HG03354 (cell line): Measurements from ENCODE around the gene PHF12.
"Not testable (repeated sequence)": the region's sequence is repeated elsewhere in the genome, so short reads cannot be mapped to it uniquely, and the experiment has no call there.

ENCODE experiments used
- ATAC-seq: cut with Tn5 transposase; IDR thresholded peaks from one replicate; pipeline ENCODE4 v1.9.1; 2021; ENCODE audit warnings: mild to moderate bottlenecking; ENCODE audit not compliant: unreplicated experiment, poor library complexity, severe bottlenecking

Gene PHF12

GRCh38 chr17:28908640-28909167 lies 42.6 kb downstream of the PHF12 start:
- ATAC-seq = no peak

- no peak for ATAC-seq
These were observed 43.4 kb downstream of the PHF12 start for GRCh38 chr17:28907709-28908475.

GRCh38 chr17:28906706-28907438 lies 44.4 kb downstream of the PHF12 start:
- ATAC-seq = no peak

- ATAC-seq = no peak
These were observed 45.0 kb downstream of the PHF12 start for GRCh38 chr17:28906276-28906675.

GRCh38 chr17:28904800-28905199 lies 46.5 kb downstream of the PHF12 start:
- no peak for ATAC-seq

- not testable (repeated sequence) for ATAC-seq
These were observed 47.8 kb downstream of the PHF12 start for GRCh38 chr17:28903546-28903841.

- peak; percentile 84 for ATAC-seq
These were observed 48.3 kb downstream of the PHF12 start, which contains the start of gene DHRS13 for GRCh38 chr17:28902819-28903545. Gene DHRS13, minus strand, starts transcription at chr17:28903079. Its CDS starts 135 bp downstream, at chr17:28902944.

GRCh38 chr17:28901866-28902818 lies 49.2 kb downstream of the PHF12 start:
- peak; percentile 46 for ATAC-seq

GRCh38 chr17:28900986-28901726 lies 50.2 kb downstream of the PHF12 start:
- ATAC-seq = no peak

GRCh38 chr17:28899212-28899815 lies 52.0 kb downstream of the PHF12 start:
- no peak for ATAC-seq

- no peak for ATAC-seq
These were observed 52.8 kb downstream of the PHF12 start for GRCh38 chr17:28898527-28898955.

- ATAC-seq = no peak
These were observed 53.4 kb downstream of the PHF12 start for GRCh38 chr17:28897769-28898526.

- ATAC-seq = no peak
These were observed 54.2 kb downstream of the PHF12 start, which contains the start of gene FLOT2 for GRCh38 chr17:28896884-28897768. Gene FLOT2, minus strand, starts transcription at chr17:28897733. Its CDS starts 159 bp downstream, at chr17:28897574.

- ATAC-seq = no peak
These were observed 54.8 kb downstream of the PHF12 start for GRCh38 chr17:28896491-28896883.

GRCh38 chr17:28895794-28896447 lies 55.4 kb downstream of the PHF12 start:
- ATAC-seq = no peak
